PFSK-1 (cell line): ENCODE results near the gene AQP10.

Source experiments
- FOXP2 ChIP-seq: optimal IDR thresholded peaks from 2 replicates; pipeline ENCODE3; 2011; ENCODE audit warnings: borderline replicate concordance, control low read depth, inconsistent platforms; ENCODE audit not compliant: insufficient read depth; ENCODE audit errors: extremely low read length, extremely low read depth
- POLR2AphosphoS5 ChIP-seq: IDR thresholded peaks from 2 replicates; pipeline ENCODE4 v1.6.1; 2012; ENCODE audit warnings: low read depth, mild to moderate bottlenecking, control low read depth, low read length, moderate library complexity
- SIN3A ChIP-seq: IDR thresholded peaks from 2 replicates; pipeline ENCODE4 v1.6.1; 2012; ENCODE audit warnings: mild to moderate bottlenecking, low read length, moderate library complexity, borderline replicate concordance; ENCODE audit not compliant: insufficient read depth
- TAF1 ChIP-seq: IDR thresholded peaks from 2 replicates; pipeline ENCODE4 v1.6.1; 2012; ENCODE audit warnings: low read length, control low read depth, borderline replicate concordance; ENCODE audit not compliant: insufficient read depth
- TF ChIP-seq, protein P1 (sequence below), 2 experiments: IDR thresholded peaks; 2 replicates each; pipeline versions ENCODE4 v1.6.1 to v1.8.0; 2011 to 2012; ENCODE audit warnings: low read depth in 2 of 2, low read length in 2 of 2, control low read depth in 1 of 2, inconsistent platforms in 1 of 2, mild to moderate bottlenecking in 1 of 2, moderate library complexity in 1 of 2; ENCODE audit not compliant: insufficient read depth in 1 of 2

AQP10 gene

GRCh38 chr1:154358519-154358918 lies 37.6 kb downstream of the AQP10 start:
- TF ChIP-seq, protein P1, sequence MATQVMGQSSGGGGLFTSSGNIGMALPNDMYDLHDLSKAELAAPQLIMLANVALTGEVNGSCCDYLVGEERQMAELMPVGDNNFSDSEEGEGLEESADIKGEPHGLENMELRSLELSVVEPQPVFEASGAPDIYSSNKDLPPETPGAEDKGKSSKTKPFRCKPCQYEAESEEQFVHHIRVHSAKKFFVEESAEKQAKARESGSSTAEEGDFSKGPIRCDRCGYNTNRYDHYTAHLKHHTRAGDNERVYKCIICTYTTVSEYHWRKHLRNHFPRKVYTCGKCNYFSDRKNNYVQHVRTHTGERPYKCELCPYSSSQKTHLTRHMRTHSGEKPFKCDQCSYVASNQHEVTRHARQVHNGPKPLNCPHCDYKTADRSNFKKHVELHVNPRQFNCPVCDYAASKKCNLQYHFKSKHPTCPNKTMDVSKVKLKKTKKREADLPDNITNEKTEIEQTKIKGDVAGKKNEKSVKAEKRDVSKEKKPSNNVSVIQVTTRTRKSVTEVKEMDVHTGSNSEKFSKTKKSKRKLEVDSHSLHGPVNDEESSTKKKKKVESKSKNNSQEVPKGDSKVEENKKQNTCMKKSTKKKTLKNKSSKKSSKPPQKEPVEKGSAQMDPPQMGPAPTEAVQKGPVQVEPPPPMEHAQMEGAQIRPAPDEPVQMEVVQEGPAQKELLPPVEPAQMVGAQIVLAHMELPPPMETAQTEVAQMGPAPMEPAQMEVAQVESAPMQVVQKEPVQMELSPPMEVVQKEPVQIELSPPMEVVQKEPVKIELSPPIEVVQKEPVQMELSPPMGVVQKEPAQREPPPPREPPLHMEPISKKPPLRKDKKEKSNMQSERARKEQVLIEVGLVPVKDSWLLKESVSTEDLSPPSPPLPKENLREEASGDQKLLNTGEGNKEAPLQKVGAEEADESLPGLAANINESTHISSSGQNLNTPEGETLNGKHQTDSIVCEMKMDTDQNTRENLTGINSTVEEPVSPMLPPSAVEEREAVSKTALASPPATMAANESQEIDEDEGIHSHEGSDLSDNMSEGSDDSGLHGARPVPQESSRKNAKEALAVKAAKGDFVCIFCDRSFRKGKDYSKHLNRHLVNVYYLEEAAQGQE (IDR thresholded peaks at IDR 0.05; ENCODE audit: insufficient read depth in 1 of 2, low read depth in 2 of 2, low read length in 2 of 2) = no peak
- TF ChIP-seq TAF1 = no peak
- TF ChIP-seq POLR2AphosphoS5 = no peak
- no peak for TF ChIP-seq FOXP2
- no peak for TF ChIP-seq SIN3A

DNA sequence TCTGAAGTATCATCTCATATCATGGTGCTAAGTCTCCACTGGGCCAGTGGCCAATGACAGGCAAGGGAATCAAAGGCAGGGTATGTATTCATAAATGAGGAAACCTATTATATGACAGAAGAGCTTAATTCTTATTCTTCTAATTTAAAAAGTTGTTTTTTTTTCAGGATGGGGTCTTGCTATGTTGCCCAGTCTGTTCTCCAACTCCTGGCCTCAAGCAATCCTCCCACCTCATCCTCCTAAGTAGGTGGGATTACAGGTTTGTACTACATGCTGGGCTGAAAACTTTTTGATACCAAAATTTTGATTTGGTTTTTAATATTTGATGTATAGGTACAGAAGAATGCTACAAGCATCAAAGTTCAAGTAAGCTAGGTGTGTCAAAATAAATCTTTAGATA lies 39.4 kb downstream of the AQP10 start:
- TF ChIP-seq TAF1 (no peak), SIN3A (no peak), FOXP2 (no peak), POLR2AphosphoS5 (no peak)
- TF ChIP-seq, protein P1 (IDR thresholded peaks at IDR 0.05; ENCODE audit: insufficient read depth in 1 of 2, low read depth in 2 of 2, low read length in 2 of 2) = no peak

- TF ChIP-seq SIN3A (no peak), TAF1 (no peak), POLR2AphosphoS5 (no peak)
These were observed 40.5 kb downstream of the AQP10 start for GRCh38 chr1:154361357-154361756.

GRCh38 chr1:154371436-154371835 lies 50.5 kb downstream of the AQP10 start:
- TF ChIP-seq, protein P1 (IDR thresholded peaks at IDR 0.05; ENCODE audit: insufficient read depth in 1 of 2, low read depth in 2 of 2, low read length in 2 of 2) = no peak
- no peak for TF ChIP-seq POLR2AphosphoS5
- TF ChIP-seq SIN3A = no peak
- TF ChIP-seq TAF1 = no peak
- no peak for TF ChIP-seq FOXP2
